ENCODE measurements around the gene ZFR. TPM values are rescaled to one million over a fixed set of nuclear protein-coding genes. Genes with fewer than 3 reads are reported as not detected.

The ZFR gene
- polyA plus RNA-seq, 2 of the 4 experiments (the other 2 are of a cell fraction): 65.6 to 107 TPM

DNA sequence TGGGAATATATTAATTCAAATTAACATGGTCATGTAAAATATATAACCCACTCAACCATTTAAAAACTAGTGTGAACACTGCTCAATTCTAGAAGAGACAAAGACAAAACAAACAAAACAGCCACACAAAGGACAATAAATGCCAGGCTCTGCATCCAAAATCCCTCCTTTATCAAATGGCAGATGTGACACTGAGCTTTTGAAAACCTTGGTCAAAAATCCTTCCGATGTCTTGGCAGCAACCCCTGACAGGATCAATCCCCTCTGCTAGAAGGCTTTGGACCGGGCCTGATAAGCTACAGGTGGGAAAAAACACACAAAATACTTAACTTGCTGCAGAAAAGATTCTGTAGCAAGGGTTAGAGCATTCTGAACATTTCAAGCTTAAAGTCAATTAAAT, 61.5 kb downstream of the ZFR start:
- CTCF ChIA-PET: interaction anchor here (0.7 to 1.4 kb wide), 4 partner anchors 12 to 150 kb away, joined by 3 read pairs; no protein-coding TSS in a partner anchor
- ATAC-seq: no peak
- POLR2A ChIA-PET: interaction anchor here (0.6 kb wide), 1 partner anchor 122 kb away, joined by 4 read pairs; no protein-coding TSS in a partner anchor

DNA sequence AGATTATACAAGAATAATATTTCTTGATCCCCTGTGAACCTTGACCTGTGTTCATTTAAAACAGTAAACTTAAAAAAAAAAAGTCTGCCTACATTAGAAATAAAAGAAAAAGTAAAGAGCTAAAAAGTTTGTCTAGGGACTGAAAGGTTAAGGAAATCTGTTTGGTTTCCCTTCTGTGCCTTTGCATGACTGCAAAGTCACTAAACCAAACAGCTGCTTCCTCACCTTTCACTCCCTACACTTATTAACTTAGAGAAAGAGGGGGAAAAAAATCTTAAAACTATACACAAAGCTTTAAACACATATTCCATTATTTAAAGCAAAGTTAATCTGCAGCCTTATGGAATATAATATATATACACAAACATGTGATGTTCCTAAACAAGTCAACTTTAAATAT, 65.1 kb downstream of the ZFR start:
- ChIA-PET CTCF (interaction anchor here (0.6 to 0.8 kb wide), 2 partner anchors 46 to 53 kb away, joined by 3 to 4 read pairs; no protein-coding TSS in a partner anchor), POLR2A (no interaction called here)
- Histone ChIP-seq H3K27ac (no peak overlapping the region), H3K4me2 (no peak overlapping the region), H3K4me1 (peaks cover 4% of the 10 kb centered on the region; the same call in 1 of the 3 replicates), H3K9me3 (no peaks in the 10 kb centered on the region), H3K4me3 (no peak overlapping the region)
- TF ChIP-seq POLR2AphosphoS2 (conservative IDR thresholded peaks at IDR 0.05; ENCODE audit: low read length) (no peak), TFCP2L1 (CRISPR knock-in tag; IDR thresholded peaks at IDR 0.05) (no peak), HOXB5 (CRISPR knock-in tag; IDR thresholded peaks at IDR 0.05) (no peak), ZC3H11A (IDR thresholded peaks at IDR 0.05) (no peak), RAD21 (conservative IDR thresholded peaks at IDR 0.05 in 1 of 2, IDR thresholded peaks at IDR 0.05 in 1 of 2) (no peak), KDM1A (IDR thresholded peaks at IDR 0.05; ENCODE audit: low read depth) (no peak), FOSB (CRISPR knock-in tag; IDR thresholded peaks at IDR 0.05) (no peak), ZFP36 (IDR thresholded peaks at IDR 0.05; ENCODE audit: borderline replicate concordance, partially characterized antibody) (no peak), NFE2L2 (conservative IDR thresholded peaks at IDR 0.05; ENCODE audit: low read length) (no peak), EHMT2 (IDR thresholded peaks at IDR 0.05; ENCODE audit: low read depth) (no peak), HOXB13 (CRISPR knock-in tag; IDR thresholded peaks at IDR 0.05; ENCODE audit: low read depth) (no peak)
- DNase-seq (ENCODE audit: low read depth in 1 of 2, low spot score in 1 of 2) (no peak), FAIRE-seq (no peak), ATAC-seq (no peak)

More for the DNA sequence above, 61.5 kb downstream of the ZFR start:
- H3K4me2 ChIP-seq: no peak overlapping the region
- TF ChIP-seq SREBF2 (IDR thresholded peaks at IDR 0.05) (no peak), CEBPB (IDR thresholded peaks at IDR 0.05) (no peak), HEYL (CRISPR knock-in tag; IDR thresholded peaks at IDR 0.05) (no peak), MAFK (IDR thresholded peaks at IDR 0.05; ENCODE audit: partially characterized antibody) (no peak), TFCP2L1 (CRISPR knock-in tag; IDR thresholded peaks at IDR 0.05) (no peak), ESRRA (IDR thresholded peaks at IDR 0.05; ENCODE audit: borderline replicate concordance, low read length) (no peak), RAD21 (conservative IDR thresholded peaks at IDR 0.05 in 1 of 2, IDR thresholded peaks at IDR 0.05 in 1 of 2) (no peak), EP300 (IDR thresholded peaks at IDR 0.05) (no peak), RARB (CRISPR knock-in tag; IDR thresholded peaks at IDR 0.05) (no peak), CHD2 (IDR thresholded peaks at IDR 0.05; ENCODE audit: low read length, partially characterized antibody) (no peak)
- TF ChIP-seq, protein P1, sequence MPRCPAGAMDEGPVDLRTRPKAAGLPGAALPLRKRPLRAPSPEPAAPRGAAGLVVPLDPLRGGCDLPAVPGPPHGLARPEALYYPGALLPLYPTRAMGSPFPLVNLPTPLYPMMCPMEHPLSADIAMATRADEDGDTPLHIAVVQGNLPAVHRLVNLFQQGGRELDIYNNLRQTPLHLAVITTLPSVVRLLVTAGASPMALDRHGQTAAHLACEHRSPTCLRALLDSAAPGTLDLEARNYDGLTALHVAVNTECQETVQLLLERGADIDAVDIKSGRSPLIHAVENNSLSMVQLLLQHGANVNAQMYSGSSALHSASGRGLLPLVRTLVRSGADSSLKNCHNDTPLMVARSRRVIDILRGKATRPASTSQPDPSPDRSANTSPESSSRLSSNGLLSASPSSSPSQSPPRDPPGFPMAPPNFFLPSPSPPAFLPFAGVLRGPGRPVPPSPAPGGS (IDR thresholded peaks at IDR 0.05): no peak
- DNase-seq (ENCODE audit: low read depth in 1 of 2, low spot score in 1 of 2) (no peak), FAIRE-seq (no peak)
- H3K4me3 ChIP-seq: no peak overlapping the region
- 93% methylated on average over 2 of the region's 2 CpGs for WGBS (ENCODE audit: missing lambda C conversion rate)
- H3K4me1 ChIP-seq: peaks cover 10% of the 10 kb centered on the region; the same call in 1 of the 3 replicates
- H3K9me3 ChIP-seq: no peaks in the 10 kb centered on the region
- no peak overlapping the region for H3K27ac ChIP-seq

GRCh38 chr5:32378966-32379365, 65.6 kb downstream of the ZFR start:
- FAIRE-seq (no peak), DNase-seq (ENCODE audit: low read depth in 1 of 2, low spot score in 1 of 2) (no peak), ATAC-seq (no peak)
- no peak for TF ChIP-seq KDM5A (IDR thresholded peaks at IDR 0.05)
- TF ChIP-seq FOSB (CRISPR knock-in tag; IDR thresholded peaks at IDR 0.05): no peak
- WGBS (ENCODE audit: missing lambda C conversion rate): 74% methylated on average over 5 of the region's 5 CpGs
- ChIA-PET POLR2A (no interaction called here), CTCF (interaction anchor here (0.8 kb wide), 1 partner anchor 54 kb away, joined by 3 read pairs; no protein-coding TSS in a partner anchor)
- no peak overlapping the region for H3K4me3 ChIP-seq
- H3K9me3 ChIP-seq: no peaks in the 10 kb centered on the region
- H3K4me2 ChIP-seq: no peak overlapping the region
- H3K4me1 ChIP-seq: peaks cover 4% of the 10 kb centered on the region; the same call in 1 of the 3 replicates
- H3K27ac ChIP-seq: no peak overlapping the region

All from A549 (cell line).